Measurements from ENCODE around the gene RREB1.

- TF ChIP-seq SP1 (IDR thresholded peaks at IDR 0.05) (no peak), FOXK2 (IDR thresholded peaks at IDR 0.05) (no peak), SUZ12 (IDR thresholded peaks at IDR 0.05) (no peak)
Observed at GRCh38 chr6:7195339-7196018, 87.7 kb downstream of the RREB1 start.
